ENCODE measurements around the gene PNPLA7. TPM values are rescaled to one million over a fixed set of nuclear protein-coding genes. Genes with fewer than 3 reads are reported as not detected.

PNPLA7 gene
- total and polyA plus RNA-seq, 2 of the 8 experiments (the other 6 are each of a cell fraction or from before 2014, with no cell fraction given) = 0.35 to 0.47 TPM

DNA sequence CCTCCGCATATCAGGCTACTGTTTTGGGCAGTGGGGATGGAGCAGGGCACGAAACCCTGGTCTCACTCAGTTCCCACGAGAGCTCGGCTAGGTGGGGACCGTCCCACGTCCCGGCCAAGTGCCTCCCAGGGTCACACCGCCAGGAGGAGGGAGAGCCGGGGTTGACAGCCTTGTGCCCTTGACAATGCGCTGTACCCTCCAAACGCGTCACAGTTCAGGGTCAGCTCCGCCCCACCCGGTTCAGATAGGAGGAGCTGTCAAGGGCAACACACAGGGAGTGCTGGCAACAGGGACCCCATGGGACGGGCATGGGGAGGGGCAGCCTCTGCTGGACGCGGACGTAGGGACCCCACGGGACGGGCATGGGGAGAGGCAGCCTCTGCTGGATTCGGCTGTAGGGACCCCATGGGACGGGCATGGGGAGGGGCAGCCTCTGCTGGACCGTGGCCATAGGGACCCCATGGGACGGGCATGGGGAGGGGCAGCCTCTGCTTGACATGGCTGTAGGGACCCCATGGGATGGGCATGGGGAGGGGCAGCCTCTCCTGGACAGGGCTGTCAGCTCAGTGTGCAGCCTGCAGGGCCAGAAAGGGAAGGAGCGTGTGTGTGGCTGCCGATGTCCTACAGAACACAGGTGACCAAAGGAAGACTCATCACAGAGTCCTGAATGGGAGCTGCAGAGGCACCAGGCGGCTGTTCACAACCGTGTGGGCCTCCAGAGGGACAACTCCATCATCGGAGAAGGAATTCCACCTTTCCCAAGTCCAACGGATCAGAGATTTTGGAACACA, 29.4 kb downstream of the PNPLA7 start (continued):
- no peak for TF ChIP-seq KDM1A (IDR thresholded peaks at IDR 0.05; ENCODE audit: borderline replicate concordance, low read length)
- TF ChIP-seq TEAD4 (IDR thresholded peaks at IDR 0.05; ENCODE audit: low read depth, low read length) = no peak
- TF ChIP-seq, protein P1, sequence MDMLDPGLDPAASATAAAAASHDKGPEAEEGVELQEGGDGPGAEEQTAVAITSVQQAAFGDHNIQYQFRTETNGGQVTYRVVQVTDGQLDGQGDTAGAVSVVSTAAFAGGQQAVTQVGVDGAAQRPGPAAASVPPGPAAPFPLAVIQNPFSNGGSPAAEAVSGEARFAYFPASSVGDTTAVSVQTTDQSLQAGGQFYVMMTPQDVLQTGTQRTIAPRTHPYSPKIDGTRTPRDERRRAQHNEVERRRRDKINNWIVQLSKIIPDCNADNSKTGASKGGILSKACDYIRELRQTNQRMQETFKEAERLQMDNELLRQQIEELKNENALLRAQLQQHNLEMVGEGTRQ (IDR thresholded peaks at IDR 0.05; ENCODE audit: low read length) = no peak
- no peak for TF ChIP-seq JUND (IDR thresholded peaks at IDR 0.05; ENCODE audit: low read length)

All from H1 (cell line).